Stomach (tissue), 4 donors: ENCODE results near the gene KIAA0232.

ENCODE experiments used
- POLR2A ChIP-seq, 4 donors: fragments of 450-650 bp; IDR thresholded peaks; one replicate each; pipeline ENCODE4 v1.6.1; 2016; ENCODE audit warnings: antibody characterized with exemption in 4 of 4, control low read depth in 2 of 4, mild to moderate bottlenecking in 1 of 4, moderate library complexity in 1 of 4
- TF ChIP-seq, protein P1 (sequence below), 7 experiments: fragments of 450-650 bp in 4 of 7; fragments of 200-600 bp in 3 of 7; sonication (generic) in 3 of 7; IDR thresholded peaks; one replicate each; pipeline ENCODE4 v1.5.1; 2016 to 2019; ENCODE audit warnings: antibody characterized with exemption in 7 of 7, control low read depth in 2 of 7, mild to moderate bottlenecking in 1 of 7

GRCh38 chr4:6857009-6857882 is 74.7 kb downstream of the KIAA0232 start:
- TF ChIP-seq, protein P1, sequence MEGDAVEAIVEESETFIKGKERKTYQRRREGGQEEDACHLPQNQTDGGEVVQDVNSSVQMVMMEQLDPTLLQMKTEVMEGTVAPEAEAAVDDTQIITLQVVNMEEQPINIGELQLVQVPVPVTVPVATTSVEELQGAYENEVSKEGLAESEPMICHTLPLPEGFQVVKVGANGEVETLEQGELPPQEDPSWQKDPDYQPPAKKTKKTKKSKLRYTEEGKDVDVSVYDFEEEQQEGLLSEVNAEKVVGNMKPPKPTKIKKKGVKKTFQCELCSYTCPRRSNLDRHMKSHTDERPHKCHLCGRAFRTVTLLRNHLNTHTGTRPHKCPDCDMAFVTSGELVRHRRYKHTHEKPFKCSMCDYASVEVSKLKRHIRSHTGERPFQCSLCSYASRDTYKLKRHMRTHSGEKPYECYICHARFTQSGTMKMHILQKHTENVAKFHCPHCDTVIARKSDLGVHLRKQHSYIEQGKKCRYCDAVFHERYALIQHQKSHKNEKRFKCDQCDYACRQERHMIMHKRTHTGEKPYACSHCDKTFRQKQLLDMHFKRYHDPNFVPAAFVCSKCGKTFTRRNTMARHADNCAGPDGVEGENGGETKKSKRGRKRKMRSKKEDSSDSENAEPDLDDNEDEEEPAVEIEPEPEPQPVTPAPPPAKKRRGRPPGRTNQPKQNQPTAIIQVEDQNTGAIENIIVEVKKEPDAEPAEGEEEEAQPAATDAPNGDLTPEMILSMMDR (IDR thresholded peaks at IDR 0.05) = no peak
- no peak for TF ChIP-seq POLR2A (IDR thresholded peaks at IDR 0.05)
